ENCODE measurements around the gene MPRIP.

The MPRIP gene

GRCh38 chr17:17051791-17052461 is 9.7 kb downstream of the MPRIP start:
- in situ Hi-C loops (cut with MboI; ENCODE audit: low pct_unique_long_range_greater_than_20kb, low sequenced_read_pairs, unreplicated experiment), result no loop called here
- no peak for DNase-seq (ENCODE audit: low spot score)
- no peak for TF ChIP-seq CTCF (IDR thresholded peaks at IDR 0.05; ENCODE audit: extremely low read depth, insufficient read depth, missing control alignments)

GRCh38 chr17:17052462-17053221 is 10.4 kb downstream of the MPRIP start:
- in situ Hi-C loops (cut with MboI; ENCODE audit: low pct_unique_long_range_greater_than_20kb, low sequenced_read_pairs, unreplicated experiment), result no loop called here
- DNase-seq (ENCODE audit: low spot score), result no peak
- TF ChIP-seq CTCF (IDR thresholded peaks at IDR 0.05; ENCODE audit: extremely low read depth, insufficient read depth, missing control alignments), result no peak

GRCh38 chr17:17053446-17054379 is 11.5 kb downstream of the MPRIP start:
- DNase-seq (ENCODE audit: low spot score), result no peak
- in situ Hi-C loops (cut with MboI; ENCODE audit: low pct_unique_long_range_greater_than_20kb, low sequenced_read_pairs, unreplicated experiment), result no loop called here
- no peak for TF ChIP-seq CTCF (IDR thresholded peaks at IDR 0.05; ENCODE audit: extremely low read depth, insufficient read depth, missing control alignments)

GRCh38 chr17:17054636-17055035 is 12.4 kb downstream of the MPRIP start:
- no peak for DNase-seq (ENCODE audit: low spot score)
- in situ Hi-C loops (cut with MboI; ENCODE audit: low pct_unique_long_range_greater_than_20kb, low sequenced_read_pairs, unreplicated experiment), result no loop called here
- TF ChIP-seq CTCF (IDR thresholded peaks at IDR 0.05; ENCODE audit: extremely low read depth, insufficient read depth, missing control alignments), result no peak

- in situ Hi-C loops (cut with MboI; ENCODE audit: low pct_unique_long_range_greater_than_20kb, low sequenced_read_pairs, unreplicated experiment), result no loop called here
- DNase-seq (ENCODE audit: low spot score), result no peak
- no peak for TF ChIP-seq CTCF (IDR thresholded peaks at IDR 0.05; ENCODE audit: extremely low read depth, insufficient read depth, missing control alignments)
Observed at GRCh38 chr17:17055286-17056155, 13.3 kb downstream of the MPRIP start.
